Measurements from ENCODE around the gene TIPRL.
A peak's percentile ranks its signal among the peaks of the same experiment; 100 is the strongest.
"Not testable (repeated sequence)": the region's sequence is repeated elsewhere in the genome, so short reads cannot be mapped to it uniquely, and the experiment has no call there.

The TIPRL gene

DNA sequence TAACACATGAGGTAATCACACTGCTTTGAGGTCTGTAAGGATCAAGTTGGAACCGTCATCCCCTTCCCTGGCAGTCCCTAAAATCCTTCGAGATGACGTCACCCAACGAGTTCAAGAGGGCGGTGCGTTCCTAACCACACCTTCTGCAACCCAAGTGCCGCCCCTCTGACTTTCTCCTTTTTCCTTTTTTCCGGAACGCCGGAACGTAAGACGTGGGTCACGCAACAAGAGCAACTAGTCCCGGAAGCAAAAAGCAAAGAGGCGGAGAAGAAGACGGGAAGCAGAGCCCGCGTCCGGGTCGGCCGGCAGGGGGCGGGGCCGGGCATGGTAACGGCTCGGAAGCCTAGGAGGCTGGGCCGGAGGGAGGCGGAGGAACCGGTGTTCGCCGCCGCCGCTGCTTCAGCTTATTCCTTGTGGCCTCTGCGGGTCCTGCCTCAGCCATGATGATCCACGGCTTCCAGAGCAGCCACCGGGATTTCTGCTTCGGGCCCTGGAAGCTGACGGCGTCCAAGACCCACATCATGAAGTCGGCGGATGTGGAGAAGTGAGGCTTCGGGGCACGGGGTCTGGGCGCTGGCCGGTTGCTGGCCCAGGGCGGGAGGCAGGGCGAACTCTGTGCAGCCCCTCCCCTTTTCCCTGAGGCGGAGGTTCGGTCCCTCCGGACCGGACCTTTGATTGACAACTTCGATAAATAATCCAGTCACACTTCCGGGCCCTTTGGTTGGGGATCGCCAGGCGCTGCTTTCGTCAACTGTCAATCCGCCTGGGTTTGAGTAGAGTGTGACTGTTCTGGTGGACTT lies at the start of gene TIPRL:
Gene TIPRL (plus strand): TSS at position 325 of the 800 bp plus-strand sequence. CDS start 116 bp downstream, at position 441.
- DNase-seq = peak; percentile 52 to 97 (median 92)

DNA sequence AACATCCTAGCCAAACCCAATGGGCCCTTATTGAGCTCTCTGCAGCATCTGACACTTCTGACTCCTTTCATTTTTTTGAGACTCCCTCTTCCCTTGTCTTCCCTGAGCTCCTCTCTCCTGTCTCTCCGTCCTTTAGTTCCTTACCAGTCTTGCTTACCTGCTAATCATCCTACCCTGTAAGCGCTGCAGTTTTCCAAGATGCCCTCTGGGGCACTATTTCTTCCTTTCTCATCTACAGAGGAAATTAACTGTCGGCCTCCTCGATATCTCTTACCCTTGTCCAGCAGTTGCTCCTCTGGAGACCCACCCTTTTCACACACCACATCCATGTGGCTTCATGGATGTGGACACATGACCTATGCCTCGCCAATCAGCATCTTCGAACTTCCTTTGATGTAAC lies 48.8 kb upstream of the TIPRL start:
- no peak for DNase-seq

DNA sequence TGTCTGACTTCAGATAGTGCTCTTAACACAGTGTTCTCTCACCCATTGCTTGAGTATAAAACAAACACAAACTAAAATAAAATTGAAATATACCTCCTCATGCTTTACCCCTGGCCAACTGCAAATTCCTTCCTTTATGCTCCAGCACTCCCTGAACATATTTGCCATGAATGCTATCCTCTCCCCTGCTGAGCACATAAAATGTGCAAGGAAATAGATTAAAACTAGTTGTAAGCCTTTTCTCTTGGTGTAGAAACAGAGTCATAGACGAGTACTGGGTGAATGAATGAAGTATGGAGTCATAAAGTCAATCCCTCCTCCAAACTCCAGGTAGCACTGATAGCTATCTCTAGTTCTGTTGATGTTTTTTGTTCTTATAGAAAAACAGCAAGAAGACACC lies 44.6 kb upstream of the TIPRL start:
- DNase-seq = no peak

DNA sequence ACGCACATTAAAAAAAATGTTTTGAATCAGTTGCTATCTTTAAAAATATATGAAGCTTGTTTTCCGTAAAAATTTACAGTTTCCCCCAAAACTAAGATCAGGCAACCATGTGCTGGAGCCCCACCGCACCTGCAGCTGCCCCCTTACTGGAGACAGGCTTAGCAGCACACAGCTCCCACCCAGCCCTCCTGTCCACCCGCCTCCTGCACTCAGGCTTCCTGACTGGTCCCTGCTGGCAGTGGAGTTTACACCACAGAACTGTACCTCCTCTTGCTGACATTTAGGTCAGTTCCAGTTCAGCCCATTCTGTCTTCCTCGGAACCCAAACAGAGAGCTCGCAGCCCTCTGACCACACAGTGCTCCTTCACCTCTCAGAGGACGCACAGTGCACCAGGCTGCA lies 44.1 kb upstream of the TIPRL start:
- no peak for DNase-seq

DNA sequence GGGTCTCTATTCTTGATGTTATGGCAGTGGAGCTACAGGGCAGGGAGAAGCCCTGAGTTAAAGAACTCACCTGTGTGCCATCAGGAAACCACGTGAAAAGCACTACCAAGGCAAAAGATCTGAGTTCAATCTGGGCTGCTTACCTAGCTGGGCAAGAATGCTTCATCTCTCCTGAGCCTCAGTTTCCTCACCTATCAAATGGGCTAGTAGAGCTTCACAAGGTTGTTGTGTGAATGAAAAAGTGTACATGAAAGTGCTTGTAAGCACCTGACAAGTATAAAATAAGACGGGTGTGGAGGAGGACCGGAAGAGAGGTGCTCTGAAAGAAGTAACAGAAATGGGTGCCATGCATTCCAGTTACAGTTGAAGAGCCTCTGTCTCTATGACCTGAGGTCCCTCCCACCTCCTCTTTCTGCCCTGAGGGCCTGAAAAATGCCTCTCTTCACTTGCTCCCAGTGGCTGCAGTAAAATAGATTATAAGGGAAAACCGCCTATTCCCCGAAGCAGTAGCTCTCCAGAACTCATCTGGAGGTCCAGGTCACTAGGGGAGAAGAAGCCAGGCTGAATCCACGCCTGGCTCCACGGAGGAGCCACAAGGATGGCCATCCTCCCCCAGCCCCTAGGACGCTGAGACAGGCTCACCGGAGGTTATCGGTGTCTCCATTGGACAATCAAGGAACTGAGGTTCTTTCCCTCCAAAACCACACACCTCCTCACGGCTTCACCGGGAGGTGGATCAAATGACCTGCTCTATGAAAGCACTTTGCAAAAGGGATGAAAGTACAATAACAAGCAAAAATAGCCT lies 43.4 kb upstream of the TIPRL start:
- no peak for DNase-seq

DNA sequence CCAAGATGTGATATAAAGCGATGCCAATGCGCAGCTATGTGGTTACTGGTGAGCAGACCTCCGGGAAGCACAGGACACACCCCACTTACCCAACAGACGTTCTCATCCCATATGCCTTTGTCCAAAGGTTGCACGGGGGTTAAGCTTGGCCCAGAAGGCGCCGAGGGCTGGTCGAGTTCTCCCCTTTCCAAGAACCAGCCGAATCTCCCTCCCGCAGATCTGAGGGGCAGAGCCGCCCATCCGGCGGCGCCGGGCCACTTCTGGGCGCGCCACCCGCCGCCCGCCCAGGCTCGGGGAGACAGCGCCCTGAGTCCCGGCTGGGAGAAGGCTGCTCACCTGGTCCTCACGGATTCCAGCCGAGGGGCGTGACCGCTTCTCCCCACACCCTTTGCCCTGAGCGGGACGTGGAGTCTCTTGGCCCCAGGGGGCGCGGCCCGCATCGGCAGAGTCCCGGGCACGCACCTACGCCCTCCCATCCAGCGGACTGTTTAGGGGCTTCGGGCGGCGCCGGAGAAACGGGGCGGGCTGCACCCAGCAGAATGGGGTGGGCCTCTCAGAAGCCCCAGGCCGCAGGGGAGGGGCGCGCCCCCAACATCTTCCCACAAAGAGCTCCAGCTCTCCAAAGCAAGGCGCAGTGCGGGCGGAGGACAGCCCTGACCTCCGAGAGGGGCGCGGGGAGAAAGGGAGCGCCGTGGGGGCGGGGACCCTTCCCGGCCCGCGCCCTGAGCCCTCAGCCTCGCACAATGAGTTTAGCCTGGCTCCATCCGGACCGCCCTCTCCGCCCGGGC lies 42.6 kb upstream of the TIPRL start:
- DNase-seq = peak in 2 of 51 donors; percentile 2 to 10

DNA sequence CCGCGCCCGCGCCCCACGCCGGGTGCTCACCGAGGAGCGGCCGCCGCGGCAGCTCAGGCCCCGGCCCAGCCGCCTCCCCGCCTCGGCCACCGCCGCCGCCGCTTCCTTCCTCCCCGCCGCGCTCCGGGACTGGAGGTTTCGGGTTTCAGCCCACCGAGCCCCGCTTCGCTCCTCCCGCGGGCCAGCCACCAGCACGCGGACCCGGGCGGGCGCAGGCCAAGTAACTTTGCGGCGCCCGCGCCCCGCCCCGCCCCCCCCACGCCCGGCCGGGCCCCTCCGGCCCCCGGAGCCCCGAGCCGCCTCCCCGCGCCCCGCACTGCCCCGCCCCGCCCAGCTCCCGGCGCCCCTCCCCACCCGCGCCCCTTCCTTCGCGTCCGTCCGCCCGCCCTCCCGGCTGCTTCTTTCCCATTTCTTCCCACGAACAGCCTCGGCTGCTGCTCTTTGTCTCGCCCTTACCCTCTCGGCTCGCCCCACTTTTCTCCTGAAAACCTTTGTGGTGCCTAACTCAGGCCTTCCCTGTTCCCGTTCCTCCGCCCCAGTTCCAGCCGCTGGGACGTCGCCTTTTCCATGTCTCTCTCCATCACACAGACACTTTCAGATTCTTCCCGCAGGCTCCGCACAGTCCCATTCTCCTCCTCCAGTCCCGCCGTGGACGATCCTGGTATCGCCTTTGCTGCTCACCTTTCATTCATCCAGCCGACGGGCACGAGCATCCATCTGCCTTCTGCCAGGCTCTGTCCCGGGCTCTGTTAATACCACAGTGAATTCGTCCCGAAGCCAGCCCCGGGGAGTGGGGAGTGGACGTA lies 41.9 kb upstream of the TIPRL start, which contains the start of gene GPR161:
Gene GPR161 (minus strand): TSS at position 222 of the 806 bp plus-strand sequence. CDS start 32,080 bp downstream, outside the sequence.
- peak in 25 of 51 donors; percentile 11 to 50 (median 33) for DNase-seq

DNA sequence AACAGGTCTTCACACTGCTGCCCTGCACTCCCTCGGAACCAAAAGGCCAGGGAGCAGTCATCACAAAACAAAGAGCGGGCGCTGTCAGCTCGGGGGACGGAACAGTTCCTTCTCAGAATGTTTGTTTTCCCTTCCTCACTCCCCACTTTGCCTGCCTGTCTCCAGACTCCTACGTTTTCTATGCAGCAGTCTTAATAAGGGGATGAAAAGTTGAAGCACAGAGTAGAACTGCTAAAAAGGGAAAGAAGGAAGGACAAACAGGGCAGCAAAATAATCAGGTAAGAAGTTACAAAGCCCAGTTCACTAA lies 41.3 kb upstream of the TIPRL start:
- DNase-seq = no peak

DNA sequence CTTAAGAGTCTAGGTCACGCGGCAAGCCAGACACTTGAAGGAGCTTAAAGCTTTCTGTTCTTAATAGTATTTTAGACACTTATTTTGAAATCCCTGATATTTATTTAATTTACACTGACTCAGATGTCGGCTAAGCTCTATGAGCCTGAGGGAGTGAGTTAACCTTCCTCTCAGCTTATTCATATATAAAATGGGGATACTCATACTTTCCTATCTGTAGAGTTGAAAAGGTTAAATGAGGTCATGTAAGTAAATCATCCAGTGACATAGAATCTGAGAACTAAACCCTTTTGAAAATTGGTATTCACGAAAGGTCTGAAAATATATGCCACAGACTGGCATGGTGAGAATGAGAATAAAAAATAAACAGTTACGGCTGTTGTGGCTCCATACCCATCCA lies 40.6 kb upstream of the TIPRL start:
- no peak for DNase-seq

DNA sequence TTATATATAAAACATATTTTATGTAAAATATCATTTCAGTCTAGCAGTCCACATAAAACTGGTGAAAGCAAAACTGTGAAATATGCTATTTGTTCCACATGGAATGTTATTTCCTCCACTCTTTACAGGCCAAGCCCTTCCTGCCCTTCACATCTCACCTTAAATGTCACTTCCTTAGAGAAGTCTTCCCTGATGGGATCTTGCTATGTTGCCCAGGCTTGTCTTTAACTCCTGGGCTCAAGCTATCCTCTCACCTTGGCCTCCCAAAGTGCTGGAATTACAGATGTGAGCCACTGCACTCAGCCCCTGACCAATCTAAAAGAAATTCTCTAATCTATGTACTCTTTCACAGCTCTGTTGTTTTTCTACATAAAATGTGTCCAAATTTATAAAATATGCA lies 39.7 kb upstream of the TIPRL start:
- no peak for DNase-seq

DNA sequence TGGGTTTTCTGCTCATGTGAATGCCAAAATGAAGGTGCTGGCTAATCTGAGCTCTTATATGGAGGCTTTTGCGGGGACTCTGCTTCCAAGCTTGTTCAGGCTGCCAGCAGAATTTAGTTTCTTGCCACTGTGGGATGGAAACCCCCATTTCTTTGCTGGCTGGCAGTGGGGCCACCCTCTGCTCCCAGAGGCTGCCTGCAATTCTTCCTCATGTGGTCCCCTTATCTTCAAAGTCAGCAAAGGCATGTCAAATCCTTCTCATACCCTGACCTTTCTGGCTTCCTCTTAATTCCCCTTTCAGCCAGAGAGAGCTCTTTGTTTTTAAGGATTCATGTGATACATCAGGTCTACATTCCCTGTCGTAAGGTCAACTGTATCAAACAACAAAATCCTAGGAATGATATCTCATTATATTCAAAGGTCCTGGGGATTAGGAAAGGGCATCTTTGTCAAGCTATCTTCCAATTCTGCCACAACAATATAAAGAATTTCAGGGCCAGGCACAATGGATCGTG lies 36.8 kb upstream of the TIPRL start:
- no peak for DNase-seq

DNA sequence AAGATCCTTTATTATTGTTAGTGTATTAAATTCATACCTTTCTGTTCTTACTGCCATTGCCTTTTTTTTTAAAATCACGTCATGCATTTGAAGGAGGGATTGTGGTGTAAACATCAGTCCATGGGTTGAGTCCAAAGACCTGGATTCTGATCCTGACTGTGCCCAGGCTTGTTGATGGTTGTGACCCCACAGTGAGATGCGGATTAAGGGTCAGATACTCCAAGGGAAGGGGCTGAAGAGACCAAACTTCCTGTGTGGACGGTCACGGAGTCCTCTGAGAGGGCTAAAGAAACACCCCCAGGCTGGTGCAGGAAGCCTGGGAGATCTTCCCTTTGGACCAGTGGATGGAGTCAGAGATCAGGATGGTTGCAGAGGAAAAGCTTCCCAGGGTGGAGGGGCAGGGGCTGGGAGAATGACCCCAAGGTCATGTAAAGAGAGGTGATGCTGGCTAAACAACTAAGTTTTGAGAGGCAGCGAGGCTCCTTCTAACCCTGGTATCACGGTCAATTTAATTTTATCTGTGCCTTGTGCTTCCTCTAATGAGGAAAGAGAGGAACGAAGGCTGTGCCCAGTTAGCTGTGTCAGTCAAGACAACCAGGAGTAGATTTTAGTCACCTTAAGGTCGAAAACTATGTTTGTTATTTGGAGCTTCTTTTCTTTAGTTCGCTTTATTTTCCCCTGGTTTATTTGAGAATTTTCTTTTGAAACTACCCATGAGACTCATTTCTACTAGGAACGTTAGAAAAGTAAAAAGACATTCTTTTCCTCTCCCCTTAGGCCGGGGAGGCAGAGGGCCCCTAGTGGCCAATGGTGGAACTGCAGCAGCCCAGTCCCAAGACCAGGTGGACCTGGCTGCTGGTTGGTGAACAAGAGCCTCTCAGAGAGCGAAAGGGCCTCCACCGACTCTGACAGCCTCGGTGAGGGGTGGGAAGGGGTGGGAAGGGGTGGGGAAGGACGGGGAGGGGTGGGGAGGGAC lies 33.3 kb upstream of the TIPRL start:
- DNase-seq = peak in 44 of 51 donors; percentile 5 to 84 (median 54)

DNA sequence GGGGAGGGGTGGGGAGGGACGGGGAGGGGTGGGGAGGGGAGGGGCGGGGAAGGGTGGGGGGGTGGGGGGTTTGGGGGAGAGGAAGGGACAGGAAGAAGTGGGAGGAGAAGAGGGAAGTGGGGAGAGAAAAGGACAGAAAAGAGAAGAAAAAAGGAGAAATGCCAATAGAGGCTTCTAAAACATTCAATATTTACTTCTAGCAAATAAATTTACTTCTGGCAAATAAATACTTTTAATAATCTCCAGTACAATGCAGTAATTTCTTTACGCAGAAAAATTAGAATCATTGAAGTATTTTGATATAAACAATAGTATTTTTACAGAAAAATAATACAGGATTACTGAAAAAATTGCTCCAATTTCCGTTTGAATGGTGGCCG lies 32.6 kb upstream of the TIPRL start:
- DNase-seq = no peak

DNA sequence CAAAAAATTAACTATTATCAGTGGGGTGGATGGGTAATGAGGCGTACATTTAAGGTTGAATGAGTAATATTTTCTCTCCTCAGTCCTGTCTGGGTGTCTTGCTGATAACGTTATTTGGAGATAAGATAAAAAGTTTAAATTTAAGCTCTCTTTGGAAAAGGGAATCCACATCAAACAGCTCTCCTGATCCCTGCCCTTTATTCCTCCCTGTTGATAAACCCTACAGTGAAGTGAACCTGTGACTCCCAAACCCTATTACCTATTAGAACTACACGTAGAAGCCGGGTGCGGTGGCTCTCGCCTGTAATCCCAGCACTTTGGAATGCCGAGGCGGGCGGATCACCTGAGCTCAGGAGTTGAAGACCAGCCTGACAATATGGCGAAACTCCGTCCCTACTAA lies 32.1 kb upstream of the TIPRL start:
- DNase-seq = no peak

DNA sequence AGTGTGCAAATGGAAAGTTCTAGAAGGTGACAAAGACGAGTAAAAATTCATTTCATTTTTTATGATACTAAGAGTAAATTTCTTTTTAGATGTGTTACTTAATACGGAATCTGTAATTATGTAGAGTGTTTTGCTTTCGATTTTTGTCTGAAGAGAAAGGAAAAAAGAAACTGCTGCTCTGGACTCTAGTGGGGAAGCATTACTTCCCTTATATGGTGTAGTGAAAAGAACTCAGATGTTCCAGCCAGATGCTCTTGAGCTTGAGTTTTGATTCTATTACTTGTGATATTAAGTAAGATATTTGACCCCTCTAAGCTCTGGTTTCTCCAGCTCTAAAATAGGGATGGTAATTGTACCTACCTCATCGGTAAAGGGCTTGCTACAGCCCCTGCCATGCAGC lies 29.8 kb upstream of the TIPRL start:
- no peak for DNase-seq

DNA sequence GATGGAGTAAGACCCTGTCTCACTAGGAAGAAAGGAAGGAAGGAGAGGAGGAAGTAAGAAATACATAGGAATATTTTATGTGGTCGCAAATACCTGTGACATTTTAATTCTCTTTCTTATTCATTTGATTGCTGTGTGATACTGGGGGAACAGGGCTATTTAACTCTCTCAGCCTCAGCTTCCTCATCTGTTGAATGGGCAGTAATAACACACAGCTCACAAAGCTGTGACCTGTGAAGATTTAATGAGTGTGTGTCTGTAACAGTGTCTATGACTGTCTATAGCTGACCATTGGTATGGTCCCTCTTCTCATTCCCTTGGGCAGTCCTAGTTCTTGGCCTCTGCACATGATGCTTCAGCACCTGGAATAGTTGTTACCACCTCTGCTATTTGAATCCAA lies 28.5 kb upstream of the TIPRL start:
- DNase-seq = no peak

DNA sequence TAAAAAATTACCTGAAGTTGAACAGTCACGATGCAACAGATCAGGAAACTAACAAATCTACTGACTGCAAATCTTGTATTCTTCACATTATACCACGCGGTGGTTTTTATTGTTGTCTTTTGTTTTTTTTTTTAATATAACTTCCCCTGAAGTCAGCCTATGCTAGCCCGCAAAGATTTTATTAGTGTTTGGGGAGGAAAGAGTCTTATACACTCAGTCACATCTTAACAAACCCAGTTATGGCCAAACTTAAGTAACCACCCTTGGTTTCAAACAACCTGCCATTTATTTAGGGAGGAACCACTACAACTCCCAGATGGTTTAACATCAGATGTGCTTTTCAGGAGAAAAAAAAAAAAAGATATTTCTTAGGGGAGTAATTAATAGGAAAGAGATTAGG lies 26.8 kb upstream of the TIPRL start:
- no peak for DNase-seq

DNA sequence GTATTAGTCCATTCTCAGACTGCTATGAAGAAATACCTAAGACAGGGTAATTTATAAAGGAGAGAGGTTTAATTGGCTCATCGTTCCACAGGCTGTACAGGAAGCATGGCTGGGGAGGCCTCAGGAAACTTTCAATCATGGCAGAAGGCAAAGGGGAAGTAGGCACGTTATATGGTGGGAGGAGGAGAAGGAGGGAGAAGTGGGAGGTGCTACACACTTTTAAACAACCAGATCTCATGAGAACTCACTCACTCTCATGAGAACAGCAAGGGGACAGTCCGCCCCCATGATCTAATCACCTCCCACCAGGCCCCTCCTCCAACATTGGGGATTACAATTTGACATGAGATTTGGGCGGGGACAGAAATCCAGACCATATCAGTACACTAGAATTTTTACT lies 24.1 kb upstream of the TIPRL start:
- not testable (repeated sequence) for DNase-seq

DNA sequence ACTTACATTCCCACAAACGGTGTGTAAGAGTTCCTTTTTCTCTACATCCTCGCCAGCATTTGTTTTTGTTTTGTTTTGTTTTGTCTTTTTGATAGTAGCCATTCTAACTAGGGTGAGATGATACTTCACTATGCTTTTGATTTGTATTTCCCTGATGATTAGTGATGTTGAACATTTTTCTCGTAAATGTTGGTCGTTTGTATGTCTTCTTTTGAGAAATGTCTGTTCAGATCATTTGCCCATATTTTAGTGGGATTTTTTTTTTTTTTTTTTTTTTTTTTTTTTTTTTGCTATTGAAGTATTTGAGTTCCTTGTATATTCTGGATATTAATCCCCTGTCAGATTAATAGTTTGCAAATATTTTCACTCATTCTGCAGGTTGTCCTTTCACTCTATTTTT lies 22.9 kb upstream of the TIPRL start:
- no peak for DNase-seq

DNA sequence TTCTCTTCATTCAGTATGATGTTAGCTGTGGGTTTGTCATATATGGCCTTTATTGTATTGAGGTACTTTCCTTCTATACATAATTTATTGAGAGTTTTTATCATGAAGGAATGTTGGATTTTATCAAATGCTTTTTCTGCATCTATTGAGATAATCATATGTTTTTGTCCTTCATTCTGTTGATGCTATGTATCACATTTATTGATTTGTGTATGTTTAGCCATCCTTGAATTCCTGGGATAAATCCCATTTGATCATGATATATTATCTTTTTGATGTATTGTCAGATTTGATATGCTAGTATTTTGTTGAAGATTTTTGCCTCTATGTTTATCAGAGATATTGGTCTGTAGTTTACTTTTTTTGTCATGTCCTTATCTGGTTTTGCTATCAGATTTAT lies 21.1 kb upstream of the TIPRL start:
- no peak for DNase-seq

Measured in hypothalamus (tissue), 51 donors.